ENCODE results near the gene RLN3. TPM values are rescaled to one million over a fixed set of nuclear protein-coding genes. Genes with fewer than 3 reads are reported as not detected.
"Not testable (repeated sequence)": the region's sequence is repeated elsewhere in the genome, so short reads cannot be mapped to it uniquely, and the experiment has no call there.

RLN3 gene
- total RNA-seq, 2 donors from 2014 or later: not detected

- H3K36me3 Mint-ChIP-seq: no peaks in the 10 kb centered on the region
- DNase-seq (ENCODE audit: low spot score) (no peak), ATAC-seq (no peak)
- H3K9me3 Mint-ChIP-seq: no peaks in the 10 kb centered on the region
- peaks cover 23 to 35% of the 10 kb centered on the region in 2 donors for H3K4me1 Mint-ChIP-seq (ENCODE audit: low read depth in 2 of 2)
- no peak overlapping the region for H3K4me3 Mint-ChIP-seq
- H3K27me3 Mint-ChIP-seq: no peaks in the 10 kb centered on the region
- H3K27ac Mint-ChIP-seq: peak overlapping the region; percentile 88 to 96
Measured at GRCh38 chr19:14000691-14001375, 27.1 kb upstream of the RLN3 start.

- Mint-ChIP-seq H3K27me3 (no peaks in the 10 kb centered on the region), H3K4me3 (peak overlapping the region; percentile 76), H3K27ac (peak overlapping the region; percentile 88 to 96), H3K4me1 (ENCODE audit: low read depth in 2 of 2) (peaks cover 25 to 39% of the 10 kb centered on the region in 2 donors), H3K36me3 (no peaks in the 10 kb centered on the region), H3K9me3 (no peaks in the 10 kb centered on the region)
- no peak for DNase-seq (ENCODE audit: low spot score)
- no peak for ATAC-seq
Measured at GRCh38 chr19:14002571-14003250, 25.2 kb upstream of the RLN3 start.

GRCh38 chr19:14003251-14004055, 24.5 kb upstream of the RLN3 start:
- H3K9me3 Mint-ChIP-seq: no peaks in the 10 kb centered on the region
- H3K4me3 Mint-ChIP-seq: peak overlapping the region; percentile 76
- peaks cover 27 to 39% of the 10 kb centered on the region in 2 donors for H3K4me1 Mint-ChIP-seq (ENCODE audit: low read depth in 2 of 2)
- no peaks in the 10 kb centered on the region for H3K27me3 Mint-ChIP-seq
- H3K27ac Mint-ChIP-seq: peak overlapping the region; percentile 88 to 96
- H3K36me3 Mint-ChIP-seq: no peaks in the 10 kb centered on the region
- DNase-seq (ENCODE audit: low spot score): no peak
- ATAC-seq: no peak

- DNase-seq (ENCODE audit: low spot score): no peak
- Mint-ChIP-seq H3K4me1 (ENCODE audit: low read depth in 2 of 2) (peaks cover 27 to 39% of the 10 kb centered on the region in 2 donors), H3K36me3 (no peaks in the 10 kb centered on the region), H3K9me3 (no peaks in the 10 kb centered on the region), H3K27me3 (no peaks in the 10 kb centered on the region), H3K27ac (peak overlapping the region; percentile 70 to 91), H3K4me3 (peak overlapping the region; percentile 89)
- ATAC-seq: no peak
Measured at GRCh38 chr19:14004619-14005348, 23.2 kb upstream of the RLN3 start.

GRCh38 chr19:14005349-14006084, 22.4 kb upstream of the RLN3 start:
- no peaks in the 10 kb centered on the region for H3K27me3 Mint-ChIP-seq
- H3K27ac Mint-ChIP-seq: peak overlapping the region; percentile 94 to 97
- peaks cover 27 to 39% of the 10 kb centered on the region in 2 donors for H3K4me1 Mint-ChIP-seq (ENCODE audit: low read depth in 2 of 2)
- no peaks in the 10 kb centered on the region for H3K9me3 Mint-ChIP-seq
- DNase-seq (ENCODE audit: low spot score) (peak; percentile 89), ATAC-seq (peak; percentile 78)
- no peaks in the 10 kb centered on the region for H3K36me3 Mint-ChIP-seq
- H3K4me3 Mint-ChIP-seq: peak overlapping the region; percentile 95

GRCh38 chr19:14006085-14006765, 21.7 kb upstream of the RLN3 start, which contains the start of gene RFX1:
RFX1 (minus strand) TSS chr19:14006320; CDS start chr19:13993843, 12,477 bp downstream.
- H3K4me3 Mint-ChIP-seq: peak within 1 kb of the TSS; percentile 95
- DNase-seq (ENCODE audit: low spot score): peak; percentile 99
- no peaks in the 10 kb centered on the region for H3K27me3 Mint-ChIP-seq
- H3K9me3 Mint-ChIP-seq: no peaks in the 10 kb centered on the region
- H3K36me3 Mint-ChIP-seq: no peaks in the 10 kb centered on the region
- peak within 1 kb of the TSS; percentile 94 to 97 for H3K27ac Mint-ChIP-seq
- H3K4me1 Mint-ChIP-seq (ENCODE audit: low read depth in 2 of 2): peaks cover 24 to 37% of the 10 kb centered on the region in 2 donors
- peak; percentile 85 to 91 for ATAC-seq

- Mint-ChIP-seq H3K4me3 (peak overlapping the region; percentile 95), H3K9me3 (no peaks in the 10 kb centered on the region), H3K27ac (peak overlapping the region; percentile 94 to 97), H3K27me3 (no peaks in the 10 kb centered on the region), H3K36me3 (no peaks in the 10 kb centered on the region), H3K4me1 (ENCODE audit: low read depth in 2 of 2) (peaks cover 23 to 33% of the 10 kb centered on the region in 2 donors)
- DNase-seq (ENCODE audit: low spot score) (no peak), ATAC-seq (peak; percentile 47 to 58)
Measured at GRCh38 chr19:14006766-14007562, 21.0 kb upstream of the RLN3 start.

GRCh38 chr19:14012378-14012915, 15.5 kb upstream of the RLN3 start:
- H3K9me3 Mint-ChIP-seq: no peaks in the 10 kb centered on the region
- ATAC-seq (no peak), DNase-seq (ENCODE audit: low spot score) (no peak)
- peaks cover 5 to 9% of the 10 kb centered on the region in 2 donors for H3K4me1 Mint-ChIP-seq (ENCODE audit: low read depth in 2 of 2)
- no peak overlapping the region for H3K27ac Mint-ChIP-seq
- no peak overlapping the region for H3K4me3 Mint-ChIP-seq
- no peaks in the 10 kb centered on the region for H3K36me3 Mint-ChIP-seq
- H3K27me3 Mint-ChIP-seq: no peaks in the 10 kb centered on the region

GRCh38 chr19:14015524-14016035, 12.4 kb upstream of the RLN3 start:
- Mint-ChIP-seq H3K36me3 (no peaks in the 10 kb centered on the region), H3K27me3 (no peaks in the 10 kb centered on the region), H3K4me1 (ENCODE audit: low read depth in 2 of 2) (peaks cover 5 to 7% of the 10 kb centered on the region in 2 donors), H3K9me3 (no peaks in the 10 kb centered on the region), H3K4me3 (peak overlapping the region; percentile 31), H3K27ac (peak overlapping the region; percentile 22 to 24)
- DNase-seq (ENCODE audit: low spot score) (no peak), ATAC-seq (peak; percentile 81 to 85)

- no peak for DNase-seq (ENCODE audit: low spot score)
- H3K9me3 Mint-ChIP-seq: no peaks in the 10 kb centered on the region
- no peaks in the 10 kb centered on the region for H3K27me3 Mint-ChIP-seq
- no peaks in the 10 kb centered on the region for H3K36me3 Mint-ChIP-seq
- peaks cover 5 to 11% of the 10 kb centered on the region in 2 donors for H3K4me1 Mint-ChIP-seq (ENCODE audit: low read depth in 2 of 2)
- no peak overlapping the region for H3K27ac Mint-ChIP-seq
- ATAC-seq: no peak
- no peak overlapping the region for H3K4me3 Mint-ChIP-seq
Measured at GRCh38 chr19:14019100-14019499, 8.8 kb upstream of the RLN3 start.

- not testable (repeated sequence) for H3K27ac Mint-ChIP-seq; H3K36me3 Mint-ChIP-seq; DNase-seq (ENCODE audit: low spot score); H3K4me1 Mint-ChIP-seq (ENCODE audit: low read depth in 2 of 2); H3K9me3 Mint-ChIP-seq; ATAC-seq; H3K4me3 Mint-ChIP-seq; H3K27me3 Mint-ChIP-seq
Measured at GRCh38 chr19:14019739-14020138, 8.2 kb upstream of the RLN3 start.

Measured in natural killer cell treated with Interleukin-12 subunit alpha and Interleukin-12 subunit beta and Interleukin-15 and Interleukin-18, amount 100 ng/mL, for 72 hours (primary cell).